HepG2 (cell line): ENCODE data around the gene VWCE. TPM values are rescaled to one million over a fixed set of nuclear protein-coding genes. Genes with fewer than 3 reads are reported as not detected.

ENCODE experiments used
- ATAC-seq: fragments of 200-7000 bp; cut with Tn5 transposase; 3 replicates; pipeline ENCODE4 v1.9.1; 2020; ENCODE audit warnings: mild to moderate bottlenecking, moderate library complexity
- BruUV-seq: library from RNA; stranded (reverse); fragments of 400-500 nt; replicated peaks from 2 replicates; lab custom pipeline; 2021; lab: Mats Ljungman, UMichigan
- CTCF ChIA-PET: fragments of 300-600 bp; formaldehyde crosslinking; extraction: SDS; loops from one replicate; lab custom pipeline; 2021; ENCODE audit warnings: low total read pairs, inconsistent platforms, low intra/inter-chr PET ratio; lab: Yijun Ruan, JAX
- POLR2A ChIA-PET: fragments of 350-600 bp; sonication (Branson Sonifier 250); formaldehyde crosslinking; loops from one replicate; lab custom pipeline; 2020; ENCODE audit warnings: antibody characterized with exemption, inconsistent platforms; lab: Yijun Ruan, JAX
- DNase-seq: peaks from one replicate; pipeline ENCODE4 v3.0.0-alpha.2; 2015; ENCODE audit warnings: low spot score
- FAIRE-seq: peaks from 3 replicates; lab custom pipeline; 2011; peaks lifted over from hg19 to GRCh38; lab: Jason Lieb, UNC
- H2AFZ ChIP-seq: one replicate; pipeline ENCODE4 v1.6.1; 2011; ENCODE audit warnings: low read length, inconsistent platforms
- H3K27ac ChIP-seq: fragments of 300-600 bp; 3 replicates; pipeline ENCODE4 v1.8.0; 2011; ENCODE audit warnings: mixed run types, mild to moderate bottlenecking, mixed read lengths, low read length, inconsistent platforms; ENCODE audit not compliant: insufficient read depth; ENCODE audit errors: extremely low read length
- H3K27me3 ChIP-seq, 2 experiments: fragments of 200-600 bp in 1 of 2; 2 replicates in 1 of 2; 3 replicates in 1 of 2; pipeline versions ENCODE4 v1.6.0 to v1.8.0; 2011; ENCODE audit warnings: low read length in 2 of 2, mild to moderate bottlenecking in 2 of 2, moderate library complexity in 2 of 2, inconsistent platforms in 1 of 2; ENCODE audit not compliant: insufficient read depth in 2 of 2, control insufficient read depth in 1 of 2
- H3K36me3 ChIP-seq, 2 experiments: fragments of 200-600 bp in 1 of 2; replicated peaks in 1 of 2; 2 replicates in 1 of 2; 3 replicates in 1 of 2; pipeline versions ENCODE4 v1.5.1 to v1.8.0; 2011; ENCODE audit warnings: low read length in 2 of 2, inconsistent platforms in 1 of 2; ENCODE audit not compliant: insufficient read depth in 2 of 2, control insufficient read depth in 1 of 2
- H3K4me1 ChIP-seq: 2 replicates; pipeline ENCODE4 v1.5.1; 2012; ENCODE audit warnings: low read length, inconsistent platforms; ENCODE audit not compliant: insufficient read depth
- H3K4me2 ChIP-seq: 2 replicates; pipeline ENCODE4 v1.6.0; 2011; ENCODE audit warnings: low read depth, low read length, inconsistent platforms
- H3K4me3 ChIP-seq, 3 experiments: fragments of 200-600 bp in 1 of 3; sonication (generic), shearing (Covaris generic) in 1 of 3; replicated peaks in 1 of 3; 2 replicates each; pipeline ENCODE4 v1.5.1; 2011 to 2016; ENCODE audit warnings: low read length in 3 of 3, inconsistent platforms in 2 of 3, low read depth in 2 of 3, mild to moderate bottlenecking in 2 of 3, control low read depth in 1 of 3, mixed read lengths in 1 of 3; ENCODE audit not compliant: insufficient read depth in 1 of 3
- H3K79me2 ChIP-seq: one replicate; pipeline ENCODE4 v1.6.1; 2011; ENCODE audit warnings: low read length, inconsistent platforms; ENCODE audit not compliant: insufficient read depth
- H3K9ac ChIP-seq: 2 replicates; pipeline ENCODE4 v1.6.0; 2011; ENCODE audit warnings: mild to moderate bottlenecking, low read depth, low read length, inconsistent platforms; ENCODE audit not compliant: insufficient read depth
- H3K9me3 ChIP-seq: 2 replicates; pipeline ENCODE4 v1.5.1; 2012; ENCODE audit warnings: mild to moderate bottlenecking, low read length
- H4K20me1 ChIP-seq: 2 replicates; pipeline ENCODE4 v1.6.0; 2011; ENCODE audit warnings: inconsistent platforms, mild to moderate bottlenecking, low read length, moderate library complexity; ENCODE audit not compliant: insufficient read depth
- AGO2 ChIP-seq: fragments of 200-400 bp; formaldehyde crosslinking; optimal IDR thresholded peaks from 2 replicates; pipeline ENCODE3; 2017; ENCODE audit warnings: mild to moderate bottlenecking, low read depth, low read length, moderate library complexity
- CBX2 ChIP-seq, 2 experiments: fragments of 200-600 bp in 1 of 2; sonication (generic); formaldehyde crosslinking in 1 of 2; IDR thresholded peaks; 2 replicates each; pipeline versions ENCODE4 v1.7.0 to v1.8.1; 2018 to 2022; ENCODE audit warnings: low read depth in 2 of 2, low read length in 1 of 2, mild to moderate bottlenecking in 1 of 2, missing genetic modification reagents in 1 of 2
- GABPA ChIP-seq, 2 experiments: IDR thresholded peaks; 2 replicates each; pipeline ENCODE4 v1.6.1; 2011 to 2016; ENCODE audit warnings: low read depth in 2 of 2, low read length in 1 of 2, missing biosample characterization in 1 of 2, missing genetic modification characterization in 1 of 2
- HOXA7 ChIP-seq: sonication (generic); formaldehyde crosslinking; IDR thresholded peaks from 2 replicates; pipeline ENCODE4 v1.8.1; 2022; ENCODE audit warnings: mild to moderate bottlenecking, missing genetic modification reagents, moderate library complexity
- KLF12 ChIP-seq: sonication (generic); formaldehyde crosslinking; IDR thresholded peaks from 2 replicates; pipeline ENCODE4 v1.4.0; 2020; ENCODE audit warnings: missing genetic modification reagents, borderline replicate concordance
- KLF15 ChIP-seq: sonication (generic); formaldehyde crosslinking; IDR thresholded peaks from 2 replicates; pipeline ENCODE4 v1.8.1; 2023; ENCODE audit warnings: borderline replicate concordance, mild to moderate bottlenecking, inconsistent platforms, missing genetic modification reagents, mixed read lengths
- MYC ChIP-seq: sonication (generic); formaldehyde crosslinking; IDR thresholded peaks from 2 replicates; pipeline ENCODE4 v1.9.0; 2021; ENCODE audit warnings: missing genetic modification reagents, borderline replicate concordance
- NBN ChIP-seq: fragments of 450-650 bp; conservative IDR thresholded peaks from 2 replicates; pipeline ENCODE4 v1.6.1; 2017
- POLR2A ChIP-seq, 2 experiments: IDR thresholded peaks; 2 replicates each; pipeline ENCODE4 v1.6.1; 2011; ENCODE audit warnings: low read depth in 2 of 2, low read length in 2 of 2, mild to moderate bottlenecking in 1 of 2, moderate library complexity in 1 of 2; ENCODE audit not compliant: insufficient read depth in 1 of 2
- RFX3 ChIP-seq: IDR thresholded peaks from 2 replicates; pipeline ENCODE4 v1.6.1; 2016; ENCODE audit warnings: missing biosample characterization, missing genetic modification reagents
- TCF7 ChIP-seq: sonication (generic); IDR thresholded peaks from 2 replicates; pipeline ENCODE4 v1.6.1; 2016; ENCODE audit warnings: antibody characterized with exemption, low read depth
- ZMYM3 ChIP-seq: sonication (generic); formaldehyde crosslinking; IDR thresholded peaks from 2 replicates; pipeline ENCODE4 v1.5.1; 2020; ENCODE audit warnings: mild to moderate bottlenecking, missing genetic modification reagents
- ZNF282 ChIP-seq: fragments of 450-650 bp; IDR thresholded peaks from 2 replicates; pipeline ENCODE4 v1.6.1; 2018; ENCODE audit not compliant: partially characterized antibody
- ZSCAN21 ChIP-seq: sonication (generic); formaldehyde crosslinking; IDR thresholded peaks from 2 replicates; pipeline ENCODE4 v1.8.0; 2022; ENCODE audit warnings: mild to moderate bottlenecking, missing genetic modification reagents, moderate library complexity, borderline replicate concordance
- WGBS: methylation state at CpG from one replicate; pipeline ENCODE4 v1.1.6; 2017; ENCODE audit warnings: low lambda C conversion rate; 5-methylcytosine and 5-hydroxymethylcytosine counted together
- in situ Hi-C: cut with HindIII; loops from 2 replicates; pipeline ENCODE4 v1.10.0; 2017; ENCODE audit warnings: low pct_unique_long_range_greater_than_20kb; ENCODE audit not compliant: extremely low pct_ligation_motif_present
- intact Hi-C: fragments of 100-400 bp; cut with micrococcal nuclease; formaldehyde crosslinking; loops from one replicate; pipeline ENCODE4 v1.10.0; 2022; ENCODE audit not compliant: unreplicated experiment
- polyA plus RNA-seq, 8 experiments: library from polyadenylated mRNA; depleted of rRNA in 3 of 8; stranded (reverse) in 7 of 8; unstranded in 1 of 8; fragments of >200 nt; fragmentation: Illumina TruSeq in 4 of 8; extraction: Trizol in 4 of 8; gene quantifications; 2 replicates each; pipeline versions ENCODE4 v1.2.1 to v1.2.3, GENCODE V29; 2011 to 2016; ENCODE audit warnings: low read depth in 4 of 8, missing spikeins in 1 of 8, mixed read lengths in 1 of 8; ENCODE audit not compliant: insufficient read depth in 1 of 8
- total RNA-seq, 5 experiments: library from RNA; depleted of rRNA; stranded (reverse); fragments of >200 nt; fragmentation: Illumina TruSeq; extraction: Trizol; gene quantifications; 2 replicates each; pipeline ENCODE4 v1.2.3, GENCODE V29; 2016; ENCODE audit warnings: low read depth in 1 of 5

VWCE gene
- total and polyA plus RNA-seq, 2 of the 13 experiments (the other 11 are each of a cell fraction or from before 2014, with no cell fraction given) = 27.6 to 58.3 TPM

GRCh38 chr11:61264795-61265194 lies 30.3 kb downstream of the VWCE start (continued):
- TF ChIP-seq HOXA7 = 0 out of 2 replicates have a peak, but pooled peaks have one; percentile 73
- peak; percentile 81 for TF ChIP-seq AGO2

DNA sequence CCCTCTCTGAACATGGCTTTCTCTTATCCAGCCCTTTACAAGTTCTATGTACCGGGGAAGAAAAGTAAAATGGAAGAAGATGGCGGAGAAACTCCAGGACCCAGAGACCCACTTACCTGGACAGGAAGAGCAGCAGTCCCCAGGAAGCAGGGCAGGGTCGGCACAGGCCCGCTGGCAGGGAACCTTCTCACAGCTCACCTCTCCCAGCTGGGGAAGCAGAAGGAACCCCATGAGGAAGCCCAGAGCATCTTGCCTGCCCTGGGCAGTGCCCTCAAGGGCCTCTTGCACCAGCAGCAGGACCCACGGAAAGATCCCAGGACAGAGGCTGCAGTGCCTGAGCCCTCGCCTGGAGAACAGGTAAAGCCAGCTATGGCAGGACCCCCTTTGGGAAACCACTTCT lies 30.7 kb downstream of the VWCE start:
- H3K4me1 ChIP-seq = peaks cover 66% of the 10 kb centered on the region
- ChIA-PET POLR2A (no interaction called here), CTCF (no interaction called here)
- H3K27me3 ChIP-seq = no peaks in the 10 kb centered on the region
- no peaks in the 10 kb centered on the region for H3K9me3 ChIP-seq
- H4K20me1 ChIP-seq = no peaks in the 10 kb centered on the region
- in situ Hi-C loops = no loop called here
- intact Hi-C loops = no loop called here
- no peak overlapping the region for H3K9ac ChIP-seq
- BruUV-seq = no TSS peak
- H3K4me2 ChIP-seq = no peak overlapping the region
- peaks cover 3 to 47% of the 10 kb centered on the region in 2 experiments for H3K36me3 ChIP-seq
- TF ChIP-seq KLF15 (CRISPR knock-in tag) (no peak), POLR2A (IDR thresholded peaks at IDR 0.05; ENCODE audit: insufficient read depth in 1 of 2, low read depth in 2 of 2, low read length in 2 of 2) (0 out of 4 replicates have a peak, but pooled peaks of 1 of the 2 experiments have one; percentile 17)
- no peak overlapping the region for H2AFZ ChIP-seq
- peak overlapping the region; percentile 77 for H3K27ac ChIP-seq
- no peak overlapping the region for H3K4me3 ChIP-seq
- no peaks in the 10 kb centered on the region for H3K79me2 ChIP-seq
- no peak for FAIRE-seq
- 94% methylated on average over 6 of the region's 6 CpGs for WGBS
- no peak for DNase-seq
- no peak for ATAC-seq

GRCh38 chr11:61259363-61259762 lies 35.8 kb downstream of the VWCE start:
- H3K36me3 ChIP-seq = peaks cover 11 to 50% of the 10 kb centered on the region in 2 experiments
- over 99% methylated on average over 6 of the region's 6 CpGs for WGBS
- H3K79me2 ChIP-seq = no peaks in the 10 kb centered on the region
- H3K27me3 ChIP-seq = no peaks in the 10 kb centered on the region
- CTCF ChIA-PET = no interaction called here
- peaks cover 5% of the 10 kb centered on the region; the same call in 1 of the 2 replicates for H4K20me1 ChIP-seq
- DNase-seq = no peak
- POLR2A ChIA-PET = no interaction called here
- in situ Hi-C loops (no loop called here), intact Hi-C loops (loop anchor here (10.0 kb wide), 2 partner anchors 75 to 125 kb away; partner anchors contain the start of genes DDB1 and TKFC)
- no peak overlapping the region for H2AFZ ChIP-seq
- H3K9ac ChIP-seq = no peak overlapping the region
- BruUV-seq = no TSS peak
- H3K9me3 ChIP-seq = no peaks in the 10 kb centered on the region
- ATAC-seq = no peak
- no peak for FAIRE-seq
- H3K27ac ChIP-seq = no peak overlapping the region
- H3K4me2 ChIP-seq = no peak overlapping the region
- peaks cover 16% of the 10 kb centered on the region for H3K4me1 ChIP-seq
- no peak overlapping the region for H3K4me3 ChIP-seq
- TF ChIP-seq RFX3 = no peak
- TF ChIP-seq ZMYM3 (CRISPR knock-in tag) = peak; percentile 86
- TF ChIP-seq GABPA (IDR thresholded peaks at IDR 0.05; ENCODE audit: low read depth, low read length) = no peak
- TF ChIP-seq GABPA (CRISPR knock-in tag; IDR thresholded peaks at IDR 0.05; ENCODE audit: low read depth) = no peak
- no peak for TF ChIP-seq NBN
- TF ChIP-seq MYC (CRISPR knock-in tag) = no peak
- no peak for TF ChIP-seq KLF12 (CRISPR knock-in tag)
- no peak for TF ChIP-seq TCF7
- no peak for TF ChIP-seq ZNF282
- TF ChIP-seq ZSCAN21 (CRISPR knock-in tag) = no peak
- no peak for TF ChIP-seq CBX2 (IDR thresholded peaks at IDR 0.05; ENCODE audit: low read depth, low read length)
- TF ChIP-seq CBX2 (CRISPR knock-in tag; IDR thresholded peaks at IDR 0.05; ENCODE audit: low read depth) = no peak
